Activated CD8-positive, alpha-beta T cell treated with anti-CD3 and anti-CD28 coated beads for 36 hours (primary cell): ENCODE results near the gene RABAC1. TPM values are rescaled to one million over a fixed set of nuclear protein-coding genes. Genes with fewer than 3 reads are reported as not detected.

Source experiments
- ATAC-seq: fragments of 200-7000 bp; cut with Tn5 transposase; one replicate; pipeline ENCODE4 v1.10.0; 2021; ENCODE audit warnings: mild to moderate bottlenecking, moderate library complexity
- CTCF ChIA-PET: fragments of 350-600 bp; sonication (Branson Sonifier 250); formaldehyde crosslinking; loops from one replicate; lab custom pipeline; 2021; ENCODE audit warnings: antibody characterized with exemption; lab: Charles Lee
- POLR2A ChIA-PET: fragments of 350-600 bp; sonication (Branson Sonifier 250); formaldehyde crosslinking; loops from one replicate; lab custom pipeline; 2021; ENCODE audit warnings: antibody characterized with exemption; lab: Charles Lee
- DNase-seq: peaks from one replicate; pipeline ENCODE4 v3.0.0-alpha.2; 2020
- H3K27ac Mint-ChIP-seq: one replicate; pipeline ENCODE4 v1.8.0; 2021; ENCODE audit warnings: mild to moderate bottlenecking, mixed read lengths
- H3K27me3 Mint-ChIP-seq: one replicate; pipeline ENCODE4 v1.8.0; 2021; ENCODE audit warnings: mixed read lengths
- H3K36me3 Mint-ChIP-seq: one replicate; pipeline ENCODE4 v1.8.0; 2021; ENCODE audit warnings: low read depth, mixed read lengths
- H3K4me1 Mint-ChIP-seq: one replicate; pipeline ENCODE4 v1.8.0; 2021; ENCODE audit warnings: low read depth, mixed read lengths
- H3K4me3 Mint-ChIP-seq: one replicate; pipeline ENCODE4 v1.8.0; 2021; ENCODE audit warnings: mild to moderate bottlenecking, moderate library complexity, mixed read lengths
- H3K9me3 Mint-ChIP-seq: one replicate; pipeline ENCODE4 v1.8.0; 2021; ENCODE audit warnings: mixed read lengths
- intact Hi-C: fragments of 100-400 bp; cut with micrococcal nuclease; formaldehyde crosslinking; loops from one replicate; pipeline ENCODE4 v1.10.0; 2022
- total RNA-seq, 2 experiments: library from RNA; stranded (reverse); gene quantifications; one replicate each; pipeline ENCODE4 v1.2.3, GENCODE V29; 2021
- TF ChIP-seq, protein P1 (sequence below): fragments of 200-600 bp; IDR thresholded peaks from one replicate; pipeline ENCODE4 v1.8.0; 2022; ENCODE audit warnings: antibody characterized with exemption, mild to moderate bottlenecking

The RABAC1 gene
- total RNA-seq, 2 experiments from 2014 or later: 49.6 to 52.4 TPM

DNA sequence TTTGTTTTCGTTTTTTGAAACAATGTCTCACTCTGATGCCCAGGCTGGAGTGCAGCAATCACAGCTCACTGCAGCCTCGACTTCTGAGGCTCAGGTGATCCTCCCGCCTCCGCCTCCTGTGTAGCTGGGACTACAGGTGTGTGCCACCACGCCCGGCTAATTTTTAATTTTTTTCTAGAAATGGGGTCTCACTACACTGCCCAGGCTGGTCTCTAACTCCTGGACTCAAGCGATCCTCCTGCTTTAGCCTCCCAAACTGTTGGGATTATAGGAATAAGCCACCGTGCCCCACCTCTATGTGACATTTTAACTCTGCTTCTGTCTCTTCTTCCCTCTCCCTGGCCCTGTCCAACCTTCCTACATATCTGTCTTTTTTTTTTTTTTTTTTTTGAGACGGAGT is 29.8 kb upstream of the RABAC1 start:
- TF ChIP-seq, protein P1, sequence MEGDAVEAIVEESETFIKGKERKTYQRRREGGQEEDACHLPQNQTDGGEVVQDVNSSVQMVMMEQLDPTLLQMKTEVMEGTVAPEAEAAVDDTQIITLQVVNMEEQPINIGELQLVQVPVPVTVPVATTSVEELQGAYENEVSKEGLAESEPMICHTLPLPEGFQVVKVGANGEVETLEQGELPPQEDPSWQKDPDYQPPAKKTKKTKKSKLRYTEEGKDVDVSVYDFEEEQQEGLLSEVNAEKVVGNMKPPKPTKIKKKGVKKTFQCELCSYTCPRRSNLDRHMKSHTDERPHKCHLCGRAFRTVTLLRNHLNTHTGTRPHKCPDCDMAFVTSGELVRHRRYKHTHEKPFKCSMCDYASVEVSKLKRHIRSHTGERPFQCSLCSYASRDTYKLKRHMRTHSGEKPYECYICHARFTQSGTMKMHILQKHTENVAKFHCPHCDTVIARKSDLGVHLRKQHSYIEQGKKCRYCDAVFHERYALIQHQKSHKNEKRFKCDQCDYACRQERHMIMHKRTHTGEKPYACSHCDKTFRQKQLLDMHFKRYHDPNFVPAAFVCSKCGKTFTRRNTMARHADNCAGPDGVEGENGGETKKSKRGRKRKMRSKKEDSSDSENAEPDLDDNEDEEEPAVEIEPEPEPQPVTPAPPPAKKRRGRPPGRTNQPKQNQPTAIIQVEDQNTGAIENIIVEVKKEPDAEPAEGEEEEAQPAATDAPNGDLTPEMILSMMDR: no peak
- Mint-ChIP-seq H3K27ac (no peak overlapping the region), H3K27me3 (no peaks in the 10 kb centered on the region), H3K4me1 (peaks cover 3% of the 10 kb centered on the region), H3K9me3 (no peaks in the 10 kb centered on the region), H3K4me3 (no peak overlapping the region), H3K36me3 (peaks cover 2% of the 10 kb centered on the region)
- intact Hi-C loops: no loop called here
- POLR2A ChIA-PET: no interaction called here
- DNase-seq: no peak
- CTCF ChIA-PET: interaction anchor here (1.5 kb wide), 1 partner anchor 197 kb away, joined by 3 read pairs; no protein-coding TSS in a partner anchor
- ATAC-seq: no peak

DNA sequence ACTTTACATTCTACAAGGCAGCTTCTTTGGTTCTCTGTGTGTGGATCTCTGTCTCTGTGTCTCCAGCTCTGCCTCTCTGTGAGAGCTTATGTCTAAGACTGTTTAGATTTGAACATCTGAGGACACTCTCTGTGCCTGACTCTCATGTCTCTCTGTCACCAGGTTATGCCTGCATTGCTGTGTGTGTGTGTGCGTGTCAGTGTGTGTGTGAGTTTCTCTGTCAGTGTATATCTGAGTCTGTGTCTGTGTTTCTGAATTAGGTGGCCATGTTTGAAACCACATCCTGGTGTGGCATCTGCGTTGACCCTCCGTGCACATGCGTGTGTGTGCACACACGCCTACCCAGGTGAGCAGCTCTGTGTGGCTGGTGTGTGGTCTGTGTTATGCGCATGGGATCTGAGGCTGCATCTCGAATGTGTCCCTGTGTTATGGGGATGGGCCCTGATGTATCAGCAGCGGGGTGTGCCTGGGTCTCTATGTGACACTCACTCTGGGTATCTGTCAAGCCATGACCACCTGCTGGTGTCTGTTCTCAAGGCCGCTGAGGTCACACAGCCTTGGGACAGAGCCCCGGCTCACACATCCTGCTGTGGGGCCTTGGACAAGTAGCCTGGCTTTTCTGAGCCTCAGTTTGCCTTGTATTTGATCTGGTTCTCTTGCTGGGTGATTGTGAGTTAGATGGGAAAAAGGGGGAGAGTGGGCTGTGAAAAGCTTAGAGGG is 28.2 kb upstream of the RABAC1 start:
- no peak overlapping the region for H3K27ac Mint-ChIP-seq
- POLR2A ChIA-PET: no interaction called here
- no peaks in the 10 kb centered on the region for H3K27me3 Mint-ChIP-seq

DNA sequence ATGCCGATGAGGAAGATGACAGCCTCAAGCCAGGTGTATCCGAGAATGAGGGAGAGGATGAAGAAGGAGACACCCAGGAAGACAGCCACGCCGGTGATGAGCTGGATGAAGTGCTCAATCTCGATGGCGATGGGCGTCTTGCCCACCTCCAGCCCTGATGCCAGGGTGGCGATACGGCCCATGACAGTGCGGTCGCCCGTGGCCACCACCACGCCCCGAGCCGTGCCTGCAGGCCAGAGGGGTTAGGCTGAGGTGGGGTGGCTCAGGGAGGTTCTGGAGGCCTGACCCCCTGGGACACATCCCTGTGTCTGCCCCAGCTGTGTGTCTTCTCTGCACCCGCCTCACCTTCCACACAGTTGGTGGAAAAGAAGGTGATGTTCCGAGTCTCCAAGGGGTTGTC is 25.8 kb upstream of the RABAC1 start:
- no peak overlapping the region for H3K4me3 Mint-ChIP-seq
- no peak overlapping the region for H3K27ac Mint-ChIP-seq
- ChIA-PET POLR2A (interaction anchor here (0.6 kb wide), 1 partner anchor 203 kb away, joined by 4 read pairs; no protein-coding TSS in a partner anchor), CTCF (interaction anchor here (1.0 kb wide), 1 partner anchor 17 kb away, joined by 3 read pairs; no protein-coding TSS in a partner anchor)
- no peaks in the 10 kb centered on the region for H3K9me3 Mint-ChIP-seq
- ATAC-seq: no peak
- DNase-seq: no peak
- H3K36me3 Mint-ChIP-seq: peaks cover 3% of the 10 kb centered on the region
- H3K27me3 Mint-ChIP-seq: no peaks in the 10 kb centered on the region
- no peaks in the 10 kb centered on the region for H3K4me1 Mint-ChIP-seq
- TF ChIP-seq, protein P1: no peak
- intact Hi-C loops: no loop called here

More for the DNA sequence above, 28.2 kb upstream of the RABAC1 start:
- ATAC-seq: no peak
- TF ChIP-seq, protein P1: no peak
- H3K36me3 Mint-ChIP-seq: peaks cover 2% of the 10 kb centered on the region
- no peak overlapping the region for H3K4me3 Mint-ChIP-seq
- CTCF ChIA-PET: interaction anchor here (0.9 to 1.5 kb wide), 2 partner anchors 48 to 195 kb away, joined by 3 read pairs; no protein-coding TSS in a partner anchor
- no peaks in the 10 kb centered on the region for H3K9me3 Mint-ChIP-seq
- DNase-seq: no peak
- intact Hi-C loops: no loop called here
- no peaks in the 10 kb centered on the region for H3K4me1 Mint-ChIP-seq

DNA sequence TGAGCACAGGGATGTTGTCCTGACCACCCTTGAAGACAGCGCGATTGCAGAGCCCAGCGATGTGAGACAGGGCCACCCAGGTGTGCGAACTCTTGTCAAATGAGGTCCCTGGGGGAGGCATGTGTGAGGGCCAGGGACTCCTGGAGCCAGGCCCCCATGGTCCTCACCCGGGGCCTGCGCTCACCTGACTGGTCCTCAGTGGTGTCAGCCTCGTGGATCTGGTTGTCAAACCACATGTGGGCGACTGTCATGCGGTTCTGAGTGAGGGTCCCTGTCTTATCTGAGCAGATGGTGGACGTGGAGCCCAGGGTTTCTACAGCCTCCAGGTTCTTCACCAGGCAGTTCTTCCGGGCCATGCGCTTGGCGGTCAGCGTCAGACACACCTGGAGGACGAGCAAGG is 22.6 kb upstream of the RABAC1 start:
- no peak overlapping the region for H3K4me3 Mint-ChIP-seq
- no peaks in the 10 kb centered on the region for H3K4me1 Mint-ChIP-seq
- no peaks in the 10 kb centered on the region for H3K9me3 Mint-ChIP-seq
- POLR2A ChIA-PET: interaction anchor here (0.6 kb wide), 1 partner anchor 596 kb away, joined by 3 read pairs; no protein-coding TSS in a partner anchor
- H3K27me3 Mint-ChIP-seq: no peaks in the 10 kb centered on the region
- TF ChIP-seq, protein P1: no peak
- ATAC-seq (no peak), DNase-seq (no peak)
- intact Hi-C loops: no loop called here
- CTCF ChIA-PET: no interaction called here
- peaks cover 4% of the 10 kb centered on the region for H3K36me3 Mint-ChIP-seq
- no peak overlapping the region for H3K27ac Mint-ChIP-seq

DNA sequence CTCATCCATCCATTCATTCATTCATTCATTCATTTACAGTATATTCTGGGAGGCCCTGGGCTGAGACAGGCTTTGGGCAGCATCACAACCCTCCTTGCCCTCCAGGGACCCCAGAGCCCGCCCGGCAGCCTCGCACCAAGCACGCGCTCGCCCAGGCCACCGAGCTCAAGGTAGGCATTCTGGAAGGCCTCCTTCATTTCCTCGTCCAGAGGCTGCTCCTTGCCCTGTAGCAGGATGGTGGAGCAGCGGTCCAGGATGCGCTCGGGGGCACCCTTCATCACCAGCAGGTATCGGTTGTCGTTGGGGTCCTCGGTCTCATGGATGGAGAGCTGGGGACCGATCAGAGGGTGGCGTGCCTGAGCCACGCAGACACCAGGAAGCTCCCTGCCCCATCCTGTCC is 19.3 kb upstream of the RABAC1 start:
- Mint-ChIP-seq H3K27ac (no peak overlapping the region), H3K4me3 (no peak overlapping the region), H3K9me3 (no peaks in the 10 kb centered on the region), H3K4me1 (no peaks in the 10 kb centered on the region), H3K27me3 (no peaks in the 10 kb centered on the region), H3K36me3 (peaks cover 4% of the 10 kb centered on the region)
- TF ChIP-seq, protein P1: no peak
- DNase-seq (no peak), ATAC-seq (no peak)
- intact Hi-C loops: no loop called here
- POLR2A ChIA-PET: no interaction called here
- CTCF ChIA-PET: no interaction called here
